Activated CD4-positive, alpha-beta memory T cell treated with anti-CD3 and anti-CD28 coated beads for 36 hours (primary cell): Measurements from ENCODE around the gene ORMDL2. TPM values are rescaled to one million over a fixed set of nuclear protein-coding genes. Genes with fewer than 3 reads are reported as not detected.
"Not testable (repeated sequence)": the region's sequence is repeated elsewhere in the genome, so short reads cannot be mapped to it uniquely, and the experiment has no call there.

Source experiments
- CTCF ChIA-PET: fragments of 350-600 bp; sonication (Branson Sonifier 250); formaldehyde crosslinking; loops from one replicate; lab custom pipeline; 2021; ENCODE audit warnings: antibody characterized with exemption, inconsistent platforms; lab: Charles Lee
- POLR2A ChIA-PET: fragments of 350-600 bp; sonication (Branson Sonifier 250); formaldehyde crosslinking; loops from one replicate; lab custom pipeline; 2021; ENCODE audit warnings: antibody characterized with exemption; lab: Charles Lee
- DNase-seq: peaks from one replicate; pipeline ENCODE4 v3.0.0-alpha.2; 2020
- H3K27ac Mint-ChIP-seq: one replicate; pipeline ENCODE4 v1.8.0; 2021; ENCODE audit warnings: mixed read lengths
- H3K27me3 Mint-ChIP-seq: one replicate; pipeline ENCODE4 v1.8.0; 2021; ENCODE audit warnings: mixed read lengths
- H3K36me3 Mint-ChIP-seq: one replicate; pipeline ENCODE4 v1.8.0; 2021; ENCODE audit warnings: mixed read lengths
- H3K4me1 Mint-ChIP-seq: one replicate; pipeline ENCODE4 v1.8.0; 2021; ENCODE audit warnings: low read depth, mixed read lengths
- H3K4me3 Mint-ChIP-seq: one replicate; pipeline ENCODE4 v1.8.0; 2021; ENCODE audit warnings: mild to moderate bottlenecking, mixed read lengths
- H3K9me3 Mint-ChIP-seq: one replicate; pipeline ENCODE4 v1.8.0; 2021; ENCODE audit warnings: mixed read lengths
- intact Hi-C: fragments of 100-400 bp; cut with micrococcal nuclease; formaldehyde crosslinking; loops from one replicate; pipeline ENCODE4 v1.15.1; 2023
- total RNA-seq, 2 experiments: library from RNA; stranded (reverse); gene quantifications; one replicate each; pipeline ENCODE4 v1.2.3, GENCODE V29; 2021

The ORMDL2 gene
- total RNA-seq, 2 experiments from 2014 or later = 37.9 to 41.2 TPM

- ChIA-PET POLR2A (no interaction called here), CTCF (no interaction called here)
- Mint-ChIP-seq H3K27ac (no peak overlapping the region), H3K27me3 (peaks cover 1% of the 10 kb centered on the region), H3K4me3 (no peak overlapping the region), H3K4me1 (no peaks in the 10 kb centered on the region), H3K36me3 (no peaks in the 10 kb centered on the region), H3K9me3 (peaks cover 5% of the 10 kb centered on the region)
- intact Hi-C loops = no loop called here
- DNase-seq = no peak
Observed at GRCh38 chr12:55861396-55861795, 43.6 kb downstream of the ORMDL2 start.

- Mint-ChIP-seq H3K27me3 (peaks cover 1% of the 10 kb centered on the region), H3K36me3 (no peaks in the 10 kb centered on the region), H3K4me3 (no peak overlapping the region), H3K4me1 (no peaks in the 10 kb centered on the region), H3K9me3 (peaks cover 5% of the 10 kb centered on the region), H3K27ac (no peak overlapping the region)
- intact Hi-C loops = no loop called here
- POLR2A ChIA-PET = no interaction called here
- DNase-seq = no peak
- CTCF ChIA-PET = no interaction called here
Observed at GRCh38 chr12:55861871-55862270, 44.0 kb downstream of the ORMDL2 start.

GRCh38 chr12:55862286-55862685 lies 44.4 kb downstream of the ORMDL2 start:
- CTCF ChIA-PET = no interaction called here
- DNase-seq = no peak
- peaks cover 5% of the 10 kb centered on the region for H3K9me3 Mint-ChIP-seq
- H3K27ac Mint-ChIP-seq = no peak overlapping the region
- peaks cover 1% of the 10 kb centered on the region for H3K27me3 Mint-ChIP-seq
- intact Hi-C loops = no loop called here
- POLR2A ChIA-PET = no interaction called here
- no peaks in the 10 kb centered on the region for H3K36me3 Mint-ChIP-seq
- no peaks in the 10 kb centered on the region for H3K4me1 Mint-ChIP-seq
- H3K4me3 Mint-ChIP-seq = no peak overlapping the region

- intact Hi-C loops, H3K4me3 Mint-ChIP-seq, H3K4me1 Mint-ChIP-seq, H3K27ac Mint-ChIP-seq, POLR2A ChIA-PET, CTCF ChIA-PET, H3K36me3 Mint-ChIP-seq, DNase-seq, H3K27me3 Mint-ChIP-seq, H3K9me3 Mint-ChIP-seq: not testable (repeated sequence)
Observed at GRCh38 chr12:55862931-55863330, 45.1 kb downstream of the ORMDL2 start.

- no peak overlapping the region for H3K4me3 Mint-ChIP-seq
- H3K27me3 Mint-ChIP-seq = no peaks in the 10 kb centered on the region
Observed at GRCh38 chr12:55865327-55865726, 47.5 kb downstream of the ORMDL2 start.

GRCh38 chr12:55866454-55867004 lies 48.7 kb downstream of the ORMDL2 start:
- intact Hi-C loops, H3K4me3 Mint-ChIP-seq, POLR2A ChIA-PET, H3K36me3 Mint-ChIP-seq, H3K27ac Mint-ChIP-seq, DNase-seq, H3K27me3 Mint-ChIP-seq, H3K4me1 Mint-ChIP-seq, H3K9me3 Mint-ChIP-seq: not testable (repeated sequence)
- CTCF ChIA-PET = interaction anchor here (1.2 kb wide), 1 partner anchor 16 kb away, joined by 3 read pairs; no protein-coding TSS in a partner anchor

More at GRCh38 chr12:55865327-55865726, 47.5 kb downstream of the ORMDL2 start:
- H3K4me1 Mint-ChIP-seq = no peaks in the 10 kb centered on the region
- H3K9me3 Mint-ChIP-seq = peaks cover 5% of the 10 kb centered on the region
- no peak overlapping the region for H3K27ac Mint-ChIP-seq
- ChIA-PET POLR2A (no interaction called here), CTCF (no interaction called here)
- intact Hi-C loops = no loop called here
- H3K36me3 Mint-ChIP-seq = no peaks in the 10 kb centered on the region
- DNase-seq = no peak

Other genes starting within 250 kb of the ORMDL2 start
- not detected for gene OR2AP1, start 245.6 kb upstream of the ORMDL2 start, total RNA-seq
- not detected for gene OR10P1, start 181.1 kb upstream of the ORMDL2 start, total RNA-seq
- gene ITGA7, start 110.1 kb upstream of the ORMDL2 start, total RNA-seq = 1 to 10 TPM; 4.1 to 4.5 TPM
- 100 to 1,000 TPM; 153 to 162 TPM for gene BLOC1S1, start 102.0 kb upstream of the ORMDL2 start, total RNA-seq
- 1 to 10 TPM; 5.1 to 7.0 TPM for gene RDH5, start 97.6 kb upstream of the ORMDL2 start, total RNA-seq
- 100 to 1,000 TPM; 204 to 210 TPM for gene CD63, start 89.0 kb upstream of the ORMDL2 start, total RNA-seq
- gene GDF11, start 74.9 kb upstream of the ORMDL2 start, total RNA-seq = 1 to 10 TPM; 7.7 to 8.7 TPM
- gene SARNP, start 317 bp upstream of the ORMDL2 start, total RNA-seq = 100 to 1,000 TPM; 104 to 110 TPM
- gene DNAJC14, start 11.5 kb downstream of the ORMDL2 start, total RNA-seq = 10 to 100 TPM; 34.9 to 35.1 TPM
- gene MMP19, start 24.9 kb downstream of the ORMDL2 start, total RNA-seq = under 1 TPM in 1 of 2 experiments, not detected in 1; 0.31 TPM
- 10 to 100 TPM; 31.6 to 33.0 TPM for gene PYM1, start 109.9 kb downstream of the ORMDL2 start, total RNA-seq
- gene DGKA, start 113.1 kb downstream of the ORMDL2 start, total RNA-seq = 100 to 1,000 TPM; 348 to 383 TPM
- gene PMEL, start 148.0 kb downstream of the ORMDL2 start, total RNA-seq = 1 to 10 TPM in 1 of 2 experiments, under 1 TPM in 1; 0.94 to 1.5 TPM
- gene CDK2, start 148.8 kb downstream of the ORMDL2 start, total RNA-seq = 100 to 1,000 TPM; 121 to 127 TPM
- gene RAB5B, start 156.0 kb downstream of the ORMDL2 start, total RNA-seq = 10 to 100 TPM; 44.8 to 46.4 TPM
- 1 to 10 TPM; 2.4 to 2.7 TPM for gene SUOX, start 179.2 kb downstream of the ORMDL2 start, total RNA-seq
- 10 to 100 TPM; 14.4 to 15.1 TPM for gene IKZF4, start 203.0 kb downstream of the ORMDL2 start, total RNA-seq
- gene RPS26, start 223.9 kb downstream of the ORMDL2 start, total RNA-seq = 10 to 100 TPM; 28.1 to 40.7 TPM